Stimulated activated naive B cell treated with anti-CD40 and anti-IgM and Interleukin-4, amounts not matched to agents 10 μg/mL and 1 μg/mL and 100 μg/mL, for 72 hours (primary cell): Measurements from ENCODE around the gene LRRC70.

ENCODE experiments used
- ATAC-seq, 2 donors: fragments of 150-1000 bp; cut with Tn5 transposase; replicated peaks; 2 replicates each; pipeline ENCODE4 v1.10.0; 2021; ENCODE audit warnings: moderate library complexity in 1 of 2
- DNase-seq: peaks from one replicate; pipeline ENCODE4 v3.0.0; 2021
- H3K27ac Mint-ChIP-seq: one replicate; pipeline ENCODE4 v1.8.0; 2022; ENCODE audit warnings: mild to moderate bottlenecking, mixed read lengths
- H3K27me3 Mint-ChIP-seq, 2 donors: one replicate each; pipeline ENCODE4 v1.8.0; 2022; ENCODE audit warnings: mixed read lengths in 2 of 2
- H3K36me3 Mint-ChIP-seq, 2 donors: one replicate each; pipeline ENCODE4 v1.8.0; 2022; ENCODE audit warnings: mixed read lengths in 2 of 2, mild to moderate bottlenecking in 1 of 2
- H3K4me1 Mint-ChIP-seq, 2 donors: one replicate each; pipeline ENCODE4 v1.8.0; 2022; ENCODE audit warnings: mixed read lengths in 2 of 2, mild to moderate bottlenecking in 1 of 2
- H3K4me3 Mint-ChIP-seq, 2 donors: one replicate each; pipeline ENCODE4 v1.8.0; 2022; ENCODE audit warnings: mild to moderate bottlenecking in 2 of 2, mixed read lengths in 2 of 2, moderate library complexity in 1 of 2
- H3K9me3 Mint-ChIP-seq, 2 donors: one replicate each; pipeline ENCODE4 v1.8.0; 2022; ENCODE audit warnings: mixed read lengths in 2 of 2, mild to moderate bottlenecking in 1 of 2

The LRRC70 gene

GRCh38 chr5:62578540-62578939 lies at the start of gene LRRC70:
TSS of gene LRRC70 (plus strand) at chr5:62578819. CDS start at chr5:62579439, 620 bp downstream.
- ATAC-seq (peak; percentile 60 to 75), DNase-seq (no peak)
- H3K36me3 Mint-ChIP-seq = peaks cover 14 to 30% of the 10 kb centered on the region in 2 donors
- peaks cover 13 to 37% of the 10 kb centered on the region in 2 donors for H3K4me1 Mint-ChIP-seq
- H3K9me3 Mint-ChIP-seq = no peaks in the 10 kb centered on the region
- no peaks in the 10 kb centered on the region for H3K27me3 Mint-ChIP-seq
- peak within 1 kb of the TSS in 1 of 2 donors; percentile 42 for H3K4me3 Mint-ChIP-seq
- peak within 1 kb of the TSS; percentile 25 for H3K27ac Mint-ChIP-seq

GRCh38 chr5:62533597-62533996 lies 45.0 kb upstream of the LRRC70 start:
- DNase-seq (no peak), ATAC-seq (no peak)
- H3K4me3 Mint-ChIP-seq = no peak overlapping the region
- no peaks in the 10 kb centered on the region for H3K4me1 Mint-ChIP-seq
- H3K9me3 Mint-ChIP-seq = no peaks in the 10 kb centered on the region
- H3K36me3 Mint-ChIP-seq = peaks cover 18 to 24% of the 10 kb centered on the region in 2 donors
- H3K27me3 Mint-ChIP-seq = no peaks in the 10 kb centered on the region
- no peak overlapping the region for H3K27ac Mint-ChIP-seq

- no peak for DNase-seq
- Mint-ChIP-seq H3K4me3 (no peak overlapping the region), H3K4me1 (no peaks in the 10 kb centered on the region), H3K27ac (no peak overlapping the region), H3K9me3 (no peaks in the 10 kb centered on the region), H3K36me3 (peaks cover 24 to 25% of the 10 kb centered on the region in 2 donors), H3K27me3 (no peaks in the 10 kb centered on the region)
- ATAC-seq = peak; percentile 80 to 86
Measured at GRCh38 chr5:62534461-62535236, 44.0 kb upstream of the LRRC70 start.

- ATAC-seq = no peak
- no peak overlapping the region for H3K4me3 Mint-ChIP-seq
- no peaks in the 10 kb centered on the region for H3K9me3 Mint-ChIP-seq
- H3K27me3 Mint-ChIP-seq = no peaks in the 10 kb centered on the region
- peaks cover 20 to 22% of the 10 kb centered on the region in 2 donors for H3K36me3 Mint-ChIP-seq
- no peak for DNase-seq
- H3K27ac Mint-ChIP-seq = no peak overlapping the region
- H3K4me1 Mint-ChIP-seq = no peaks in the 10 kb centered on the region
Measured at GRCh38 chr5:62536232-62536631, 42.4 kb upstream of the LRRC70 start.

- Mint-ChIP-seq H3K36me3 (peaks cover 14 to 16% of the 10 kb centered on the region in 2 donors), H3K27ac (no peak overlapping the region), H3K4me1 (no peaks in the 10 kb centered on the region), H3K27me3 (no peaks in the 10 kb centered on the region), H3K4me3 (no peak overlapping the region), H3K9me3 (no peaks in the 10 kb centered on the region)
- ATAC-seq = no peak
- DNase-seq = no peak
Measured at GRCh38 chr5:62536783-62537182, 41.8 kb upstream of the LRRC70 start.

GRCh38 chr5:62538017-62538942 lies 40.3 kb upstream of the LRRC70 start:
- Mint-ChIP-seq H3K4me3 (no peak overlapping the region), H3K36me3 (peaks cover 15% of the 10 kb centered on the region in 2 donors), H3K4me1 (no peaks in the 10 kb centered on the region), H3K27ac (no peak overlapping the region), H3K27me3 (no peaks in the 10 kb centered on the region), H3K9me3 (no peaks in the 10 kb centered on the region)
- peak in 1 of 2 donors; percentile 22 for ATAC-seq
- no peak for DNase-seq

- ATAC-seq = no peak
- H3K36me3 Mint-ChIP-seq = peaks cover 29 to 46% of the 10 kb centered on the region in 2 donors
Measured at GRCh38 chr5:62542720-62543119, 35.9 kb upstream of the LRRC70 start.

GRCh38 chr5:62547945-62548630 lies 30.5 kb upstream of the LRRC70 start:
- ATAC-seq (peak; percentile 52 to 63), DNase-seq (no peak)
- Mint-ChIP-seq H3K27ac (peak overlapping the region; percentile 37), H3K27me3 (no peaks in the 10 kb centered on the region), H3K4me3 (peak overlapping the region in 1 of 2 donors; percentile 3), H3K36me3 (peaks cover 17 to 56% of the 10 kb centered on the region in 2 donors), H3K4me1 (peaks cover 13 to 15% of the 10 kb centered on the region in 2 donors), H3K9me3 (peaks cover 6 to 9% of the 10 kb centered on the region in 2 donors)

More at GRCh38 chr5:62542720-62543119, 35.9 kb upstream of the LRRC70 start:
- H3K27ac Mint-ChIP-seq = no peak overlapping the region
- no peak overlapping the region for H3K4me3 Mint-ChIP-seq
- H3K9me3 Mint-ChIP-seq = peaks cover 6 to 9% of the 10 kb centered on the region in 2 donors
- H3K27me3 Mint-ChIP-seq = no peaks in the 10 kb centered on the region
- H3K4me1 Mint-ChIP-seq = peaks cover 5 to 6% of the 10 kb centered on the region in 2 donors
- no peak for DNase-seq

- Mint-ChIP-seq H3K4me1 (peaks cover 13 to 15% of the 10 kb centered on the region in 2 donors), H3K36me3 (peaks cover 11 to 50% of the 10 kb centered on the region in 2 donors), H3K4me3 (no peak overlapping the region), H3K27ac (no peak overlapping the region), H3K27me3 (no peaks in the 10 kb centered on the region), H3K9me3 (no peaks in the 10 kb centered on the region)
- ATAC-seq (no peak), DNase-seq (no peak)
Measured at GRCh38 chr5:62550103-62550502, 28.5 kb upstream of the LRRC70 start.

GRCh38 chr5:62555930-62556329 lies 22.7 kb upstream of the LRRC70 start:
- H3K36me3 Mint-ChIP-seq = peaks cover 33 to 46% of the 10 kb centered on the region in 2 donors

GRCh38 chr5:62558941-62559340 lies 19.7 kb upstream of the LRRC70 start:
- Mint-ChIP-seq H3K27ac (no peak overlapping the region), H3K4me3 (no peak overlapping the region), H3K27me3 (no peaks in the 10 kb centered on the region), H3K36me3 (peaks cover 36 to 51% of the 10 kb centered on the region in 2 donors), H3K9me3 (no peaks in the 10 kb centered on the region), H3K4me1 (no peaks in the 10 kb centered on the region)
- DNase-seq = no peak
- ATAC-seq = no peak

More at GRCh38 chr5:62555930-62556329, 22.7 kb upstream of the LRRC70 start:
- no peak overlapping the region for H3K27ac Mint-ChIP-seq
- no peaks in the 10 kb centered on the region for H3K27me3 Mint-ChIP-seq
- H3K9me3 Mint-ChIP-seq = no peaks in the 10 kb centered on the region
- no peaks in the 10 kb centered on the region for H3K4me1 Mint-ChIP-seq
- DNase-seq (no peak), ATAC-seq (no peak)
- no peak overlapping the region for H3K4me3 Mint-ChIP-seq

GRCh38 chr5:62560786-62561185 lies 17.8 kb upstream of the LRRC70 start:
- ATAC-seq (no peak), DNase-seq (no peak)
- H3K4me3 Mint-ChIP-seq = no peak overlapping the region
- H3K27ac Mint-ChIP-seq = no peak overlapping the region
- H3K36me3 Mint-ChIP-seq = peaks cover 45 to 61% of the 10 kb centered on the region in 2 donors
- no peaks in the 10 kb centered on the region for H3K27me3 Mint-ChIP-seq
- no peaks in the 10 kb centered on the region for H3K4me1 Mint-ChIP-seq
- H3K9me3 Mint-ChIP-seq = peaks cover 3 to 4% of the 10 kb centered on the region in 2 donors

GRCh38 chr5:62561896-62562295 lies 16.7 kb upstream of the LRRC70 start:
- ATAC-seq (no peak), DNase-seq (no peak)
- Mint-ChIP-seq H3K27ac (no peak overlapping the region), H3K4me3 (no peak overlapping the region), H3K9me3 (peaks cover 5 to 6% of the 10 kb centered on the region in 2 donors), H3K27me3 (no peaks in the 10 kb centered on the region), H3K36me3 (peaks cover 51 to 66% of the 10 kb centered on the region in 2 donors), H3K4me1 (no peaks in the 10 kb centered on the region)

- ATAC-seq (no peak), DNase-seq (no peak)
- H3K4me1 Mint-ChIP-seq = no peaks in the 10 kb centered on the region
- no peak overlapping the region for H3K27ac Mint-ChIP-seq
- H3K36me3 Mint-ChIP-seq = peaks cover 51 to 68% of the 10 kb centered on the region in 2 donors
- H3K9me3 Mint-ChIP-seq = peaks cover 10 to 13% of the 10 kb centered on the region in 2 donors
- H3K4me3 Mint-ChIP-seq = no peak overlapping the region
- H3K27me3 Mint-ChIP-seq = no peaks in the 10 kb centered on the region
Measured at GRCh38 chr5:62562867-62563266, 15.8 kb upstream of the LRRC70 start.
